Osteoblast (primary cell): Measurements from ENCODE around the gene HSD17B1. TPM values are rescaled to one million over a fixed set of nuclear protein-coding genes. Genes with fewer than 3 reads are reported as not detected.

Experiments used
- DNase-seq: peaks from one replicate; pipeline ENCODE4 v3.0.0; 2011; ENCODE audit warnings: low spot score, mixed read lengths; ENCODE audit not compliant: insufficient read length; ENCODE audit errors: missing footprints
- H2AFZ ChIP-seq: 2 replicates; pipeline ENCODE4 v1.6.0; 2011; ENCODE audit warnings: mild to moderate bottlenecking, low read length
- H3K27ac ChIP-seq: 2 replicates; pipeline ENCODE4 v1.5.1; 2011; ENCODE audit warnings: mild to moderate bottlenecking, low read depth, low read length, moderate library complexity
- H3K27me3 ChIP-seq: 2 replicates; pipeline ENCODE4 v1.6.0; 2012; ENCODE audit warnings: mild to moderate bottlenecking, control low read depth, inconsistent platforms, low read length, moderate library complexity; ENCODE audit not compliant: insufficient read depth
- H3K36me3 ChIP-seq: 2 replicates; pipeline ENCODE4 v1.5.1; 2011; ENCODE audit warnings: mild to moderate bottlenecking, low read length, control low read depth, moderate library complexity; ENCODE audit not compliant: insufficient read depth
- H3K4me1 ChIP-seq: 2 replicates; pipeline ENCODE4 v1.5.1; 2011; ENCODE audit warnings: mild to moderate bottlenecking, low read length, control low read depth, moderate library complexity; ENCODE audit not compliant: insufficient read depth
- H3K4me2 ChIP-seq: 2 replicates; pipeline ENCODE4 v1.6.0; 2011; ENCODE audit warnings: mild to moderate bottlenecking, low read length; ENCODE audit not compliant: insufficient read depth
- H3K4me3 ChIP-seq: fragments of 200-600 bp; sonication (generic); 3 replicates; pipeline ENCODE4 v1.5.1; 2012; ENCODE audit warnings: mild to moderate bottlenecking, low read length, inconsistent platforms; ENCODE audit not compliant: insufficient read depth
- H3K79me2 ChIP-seq: 2 replicates; pipeline ENCODE4 v1.6.0; 2012; ENCODE audit warnings: mild to moderate bottlenecking, low read length, control low read depth, inconsistent platforms; ENCODE audit not compliant: insufficient read depth
- H3K9me3 ChIP-seq: 2 replicates; pipeline ENCODE4 v1.5.1; 2011; ENCODE audit warnings: low read depth, low read length, control low read depth
- H4K20me1 ChIP-seq: 2 replicates; pipeline ENCODE4 v1.6.0; 2012; ENCODE audit warnings: mild to moderate bottlenecking, low read length, control low read depth; ENCODE audit not compliant: insufficient read depth
- total RNA-seq: library from RNA; depleted of rRNA; stranded (reverse); fragments of >200 nt; gene quantifications from 2 replicates; pipeline ENCODE4 v1.2.3, GENCODE V29; 2012
- TF ChIP-seq, protein P1 (sequence below): IDR thresholded peaks from 2 replicates; pipeline ENCODE4 v1.5.1; 2011; ENCODE audit warnings: mild to moderate bottlenecking, low read depth, low read length, moderate library complexity; ENCODE audit errors: extremely low read depth

HSD17B1 gene
- total RNA-seq, 1 donor = 1.1 TPM

DNA sequence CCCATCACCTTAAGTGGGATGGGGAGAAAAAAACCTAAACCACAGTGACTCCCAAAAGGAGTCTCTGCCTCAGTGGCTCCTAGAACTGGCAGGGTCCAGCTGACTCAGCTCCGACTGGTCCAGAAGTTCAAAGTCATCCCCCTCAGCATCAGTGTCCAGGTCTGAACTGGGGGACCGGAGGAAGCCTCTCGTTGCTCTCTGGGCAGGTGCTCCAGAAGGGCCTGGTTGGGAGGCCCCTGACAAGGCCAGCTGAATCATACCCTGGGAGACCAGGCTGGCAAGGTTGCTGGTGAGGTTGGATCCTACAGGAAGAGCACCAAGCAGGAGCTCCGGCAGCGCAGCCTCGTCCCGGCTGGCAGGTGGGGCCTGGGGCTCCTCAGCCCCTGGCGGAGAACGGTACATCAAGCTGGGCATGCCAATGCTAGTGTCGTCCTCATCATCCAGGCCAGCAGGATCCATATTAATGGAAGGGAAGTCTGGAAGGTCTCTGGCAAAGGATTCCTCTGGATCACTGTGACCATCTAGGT lies 29.1 kb downstream of the HSD17B1 start:
- H3K4me2 ChIP-seq = no peak overlapping the region
- no peak overlapping the region for H3K4me3 ChIP-seq
- TF ChIP-seq, protein P1, sequence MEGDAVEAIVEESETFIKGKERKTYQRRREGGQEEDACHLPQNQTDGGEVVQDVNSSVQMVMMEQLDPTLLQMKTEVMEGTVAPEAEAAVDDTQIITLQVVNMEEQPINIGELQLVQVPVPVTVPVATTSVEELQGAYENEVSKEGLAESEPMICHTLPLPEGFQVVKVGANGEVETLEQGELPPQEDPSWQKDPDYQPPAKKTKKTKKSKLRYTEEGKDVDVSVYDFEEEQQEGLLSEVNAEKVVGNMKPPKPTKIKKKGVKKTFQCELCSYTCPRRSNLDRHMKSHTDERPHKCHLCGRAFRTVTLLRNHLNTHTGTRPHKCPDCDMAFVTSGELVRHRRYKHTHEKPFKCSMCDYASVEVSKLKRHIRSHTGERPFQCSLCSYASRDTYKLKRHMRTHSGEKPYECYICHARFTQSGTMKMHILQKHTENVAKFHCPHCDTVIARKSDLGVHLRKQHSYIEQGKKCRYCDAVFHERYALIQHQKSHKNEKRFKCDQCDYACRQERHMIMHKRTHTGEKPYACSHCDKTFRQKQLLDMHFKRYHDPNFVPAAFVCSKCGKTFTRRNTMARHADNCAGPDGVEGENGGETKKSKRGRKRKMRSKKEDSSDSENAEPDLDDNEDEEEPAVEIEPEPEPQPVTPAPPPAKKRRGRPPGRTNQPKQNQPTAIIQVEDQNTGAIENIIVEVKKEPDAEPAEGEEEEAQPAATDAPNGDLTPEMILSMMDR = no peak
- no peaks in the 10 kb centered on the region for H3K27me3 ChIP-seq
- H3K27ac ChIP-seq = no peak overlapping the region
- peaks cover 12% of the 10 kb centered on the region for H3K4me1 ChIP-seq
- no peaks in the 10 kb centered on the region for H4K20me1 ChIP-seq
- no peak for DNase-seq
- H2AFZ ChIP-seq = no peak overlapping the region
- H3K36me3 ChIP-seq = peaks cover 71% of the 10 kb centered on the region
- peaks cover 22% of the 10 kb centered on the region for H3K79me2 ChIP-seq
- no peaks in the 10 kb centered on the region for H3K9me3 ChIP-seq

GRCh38 chr17:42584880-42585279 lies 32.2 kb downstream of the HSD17B1 start:
- DNase-seq = no peak
- Histone ChIP-seq H3K36me3 (peaks cover 84% of the 10 kb centered on the region), H2AFZ (no peak overlapping the region), H3K4me2 (no peak overlapping the region), H3K79me2 (peaks cover under 1% of the 10 kb centered on the region), H3K4me3 (no peak overlapping the region), H4K20me1 (no peaks in the 10 kb centered on the region), H3K27me3 (no peaks in the 10 kb centered on the region), H3K9me3 (no peaks in the 10 kb centered on the region), H3K27ac (no peak overlapping the region), H3K4me1 (no peaks in the 10 kb centered on the region)
- TF ChIP-seq, protein P1 = no peak

DNA sequence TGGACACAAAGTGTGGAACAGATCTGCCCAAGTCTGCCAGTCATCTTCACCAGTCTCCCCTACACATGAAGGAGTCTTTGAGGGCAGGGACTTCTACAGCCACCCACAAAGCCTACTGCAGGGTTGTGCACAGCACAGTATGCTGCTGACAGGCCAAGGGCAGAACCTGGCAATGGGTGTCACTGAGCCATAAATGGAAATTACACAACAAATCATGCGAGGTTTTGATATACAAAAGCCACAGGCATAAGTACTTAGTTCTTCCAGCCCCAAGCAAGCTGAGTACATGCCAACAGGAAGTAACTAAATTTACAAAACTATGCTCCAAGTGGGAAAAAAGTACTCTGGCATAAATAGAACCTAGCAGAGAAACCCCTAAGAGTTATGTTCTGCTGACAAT lies 32.6 kb downstream of the HSD17B1 start:
- Histone ChIP-seq H3K4me3 (no peak overlapping the region), H3K4me1 (no peaks in the 10 kb centered on the region), H3K27ac (no peak overlapping the region), H3K36me3 (peaks cover 79% of the 10 kb centered on the region), H3K27me3 (no peaks in the 10 kb centered on the region), H2AFZ (no peak overlapping the region), H3K4me2 (no peak overlapping the region), H3K9me3 (no peaks in the 10 kb centered on the region), H4K20me1 (no peaks in the 10 kb centered on the region), H3K79me2 (no peaks in the 10 kb centered on the region)
- TF ChIP-seq, protein P1 = no peak
- DNase-seq = no peak

- peaks cover 68% of the 10 kb centered on the region for H3K36me3 ChIP-seq
- TF ChIP-seq, protein P1 = no peak
Observed at GRCh38 chr17:42586514-42587230, 33.9 kb downstream of the HSD17B1 start.

More at GRCh38 chr17:42586514-42587230, 33.9 kb downstream of the HSD17B1 start:
- Histone ChIP-seq H3K4me3 (no peak overlapping the region), H3K9me3 (no peaks in the 10 kb centered on the region), H3K79me2 (peaks cover 2% of the 10 kb centered on the region), H2AFZ (no peak overlapping the region), H4K20me1 (no peaks in the 10 kb centered on the region), H3K4me1 (no peaks in the 10 kb centered on the region), H3K27me3 (no peaks in the 10 kb centered on the region), H3K27ac (no peak overlapping the region), H3K4me2 (no peak overlapping the region)
- no peak for DNase-seq
